ENCODE measurements around the gene IGFBP2. TPM values are rescaled to one million over a fixed set of nuclear protein-coding genes. Genes with fewer than 3 reads are reported as not detected.

IGFBP2 gene
- total RNA-seq, 1 donor from 2014 or later, result 371 TPM

DNA sequence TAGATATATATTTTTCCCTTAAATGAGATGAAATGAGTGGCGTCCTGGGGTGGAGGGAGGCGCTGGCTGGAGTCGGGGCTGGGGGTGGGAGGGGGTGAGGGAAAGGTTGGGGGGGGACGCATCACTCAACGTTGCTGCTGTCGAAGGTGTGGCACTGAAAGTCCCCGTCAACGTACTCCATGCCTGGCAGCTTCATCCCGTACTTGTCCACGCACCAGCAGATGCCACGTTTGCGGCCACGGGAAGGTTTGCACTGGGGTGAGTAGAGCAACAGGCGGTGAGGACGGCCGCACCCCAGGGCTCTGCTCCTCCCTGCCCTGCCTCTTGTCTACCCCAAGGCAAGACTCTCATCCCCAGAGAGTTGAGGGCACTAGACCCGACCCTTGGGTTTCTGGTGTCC, 43.4 kb downstream of the IGFBP2 start:
- Histone ChIP-seq H3K9me3 (ENCODE audit: low read depth) (no peaks in the 10 kb centered on the region), H3K4me3 (no peak overlapping the region), H3K27me3 (no peaks in the 10 kb centered on the region), H2AFZ (replicated peaks) (no peak overlapping the region), H3K9ac (no peak overlapping the region), H3K4me1 (no peaks in the 10 kb centered on the region), H4K20me1 (ENCODE audit: low read depth) (peaks cover 52% of the 10 kb centered on the region), H3K27ac (no peak overlapping the region), H3K4me2 (no peak overlapping the region), H3K36me3 (peaks cover 6% of the 10 kb centered on the region), H3K79me2 (ENCODE audit: low read depth) (no peaks in the 10 kb centered on the region), H3F3A (ENCODE audit: low read depth) (peaks cover 5% of the 10 kb centered on the region)
- TF ChIP-seq EZH2phosphoT487 (IDR thresholded peaks at IDR 0.05) (no peak), EZH2 (IDR thresholded peaks at IDR 0.05) (no peak)
- TF ChIP-seq, protein P1, sequence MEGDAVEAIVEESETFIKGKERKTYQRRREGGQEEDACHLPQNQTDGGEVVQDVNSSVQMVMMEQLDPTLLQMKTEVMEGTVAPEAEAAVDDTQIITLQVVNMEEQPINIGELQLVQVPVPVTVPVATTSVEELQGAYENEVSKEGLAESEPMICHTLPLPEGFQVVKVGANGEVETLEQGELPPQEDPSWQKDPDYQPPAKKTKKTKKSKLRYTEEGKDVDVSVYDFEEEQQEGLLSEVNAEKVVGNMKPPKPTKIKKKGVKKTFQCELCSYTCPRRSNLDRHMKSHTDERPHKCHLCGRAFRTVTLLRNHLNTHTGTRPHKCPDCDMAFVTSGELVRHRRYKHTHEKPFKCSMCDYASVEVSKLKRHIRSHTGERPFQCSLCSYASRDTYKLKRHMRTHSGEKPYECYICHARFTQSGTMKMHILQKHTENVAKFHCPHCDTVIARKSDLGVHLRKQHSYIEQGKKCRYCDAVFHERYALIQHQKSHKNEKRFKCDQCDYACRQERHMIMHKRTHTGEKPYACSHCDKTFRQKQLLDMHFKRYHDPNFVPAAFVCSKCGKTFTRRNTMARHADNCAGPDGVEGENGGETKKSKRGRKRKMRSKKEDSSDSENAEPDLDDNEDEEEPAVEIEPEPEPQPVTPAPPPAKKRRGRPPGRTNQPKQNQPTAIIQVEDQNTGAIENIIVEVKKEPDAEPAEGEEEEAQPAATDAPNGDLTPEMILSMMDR (IDR thresholded peaks at IDR 0.05), result no peak
- Mint-ChIP-seq H3K27ac (no peak overlapping the region), H3K36me3 (peaks cover 28% of the 10 kb centered on the region), H3K9me3 (no peaks in the 10 kb centered on the region), H3K4me1 (peaks cover 12% of the 10 kb centered on the region), H3K4me3 (no peak overlapping the region), H3K27me3 (ENCODE audit: insufficient read depth, low read depth) (peaks cover 7% of the 10 kb centered on the region)
- DNase-seq (ENCODE audit: low spot score), result no peak

DNA sequence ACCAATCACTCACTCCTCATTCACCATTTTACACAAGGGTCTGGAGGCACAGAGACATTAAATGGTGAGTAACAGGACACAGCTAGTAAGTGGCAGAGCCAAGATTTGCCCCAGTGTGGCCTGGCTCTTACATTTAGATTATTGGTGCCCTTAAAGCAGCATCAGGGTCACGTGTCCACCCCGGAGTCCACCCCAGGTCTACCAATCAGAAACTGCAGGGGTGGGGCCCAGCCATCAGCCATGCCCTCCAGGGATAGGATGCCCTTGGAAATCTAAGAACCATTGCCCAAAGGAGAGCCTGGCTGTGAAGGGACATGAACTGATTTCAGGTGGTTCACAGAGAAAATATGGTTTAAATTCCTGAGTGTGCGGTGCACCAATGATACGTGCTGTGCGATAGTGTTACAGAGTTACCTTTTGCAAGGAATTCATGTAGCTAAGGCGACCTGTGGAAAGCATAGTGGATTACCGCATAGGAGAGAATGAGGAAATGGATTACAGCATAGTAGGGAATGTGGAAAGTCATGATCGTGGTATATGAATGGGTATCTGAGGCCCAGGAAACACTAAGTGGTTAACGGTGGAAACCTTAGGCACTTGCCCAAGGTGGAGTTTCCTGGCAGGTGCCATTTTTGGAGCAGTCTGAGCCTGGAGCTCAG, 44.3 kb downstream of the IGFBP2 start:
- Histone ChIP-seq H3K4me3 (no peak overlapping the region), H3K4me2 (no peak overlapping the region), H4K20me1 (ENCODE audit: low read depth) (peaks cover 59% of the 10 kb centered on the region), H3F3A (ENCODE audit: low read depth) (no peaks in the 10 kb centered on the region), H3K36me3 (peaks cover 6% of the 10 kb centered on the region), H3K27me3 (no peaks in the 10 kb centered on the region), H3K27ac (no peak overlapping the region), H2AFZ (replicated peaks) (no peak overlapping the region), H3K9me3 (ENCODE audit: low read depth) (no peaks in the 10 kb centered on the region), H3K4me1 (no peaks in the 10 kb centered on the region), H3K79me2 (ENCODE audit: low read depth) (no peaks in the 10 kb centered on the region), H3K9ac (no peak overlapping the region)
- H3K36me3 Mint-ChIP-seq, result peaks cover 28% of the 10 kb centered on the region
- no peak overlapping the region for H3K27ac Mint-ChIP-seq
- TF ChIP-seq, protein P1 (IDR thresholded peaks at IDR 0.05), result no peak
- TF ChIP-seq EZH2 (IDR thresholded peaks at IDR 0.05) (no peak), EZH2phosphoT487 (IDR thresholded peaks at IDR 0.05) (no peak)
- no peaks in the 10 kb centered on the region for H3K9me3 Mint-ChIP-seq
- peaks cover 19% of the 10 kb centered on the region for H3K4me1 Mint-ChIP-seq
- no peak for DNase-seq (ENCODE audit: low spot score)
- peaks cover 7% of the 10 kb centered on the region for H3K27me3 Mint-ChIP-seq (ENCODE audit: insufficient read depth, low read depth)
- H3K4me3 Mint-ChIP-seq, result no peak overlapping the region

DNA sequence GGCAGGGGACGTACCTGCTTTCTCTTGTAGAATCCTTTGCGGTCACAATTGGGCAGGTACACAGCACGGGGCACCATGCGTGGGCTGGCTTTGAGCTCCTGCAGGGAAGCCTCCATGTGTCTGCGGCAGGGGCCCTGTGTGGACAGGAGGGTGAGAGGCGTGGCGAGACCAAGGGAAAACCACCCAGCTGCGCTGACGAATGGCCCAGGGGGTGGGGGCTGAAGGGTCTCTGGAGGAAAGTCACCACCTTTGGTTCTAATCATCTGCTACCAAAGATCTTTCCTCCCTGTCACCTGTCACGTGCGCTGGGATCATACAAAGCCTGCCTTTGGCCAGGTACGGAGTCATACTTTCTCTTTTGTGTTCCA, 44.9 kb downstream of the IGFBP2 start:
- H3K27me3 Mint-ChIP-seq (ENCODE audit: insufficient read depth, low read depth), result peaks cover 7% of the 10 kb centered on the region
- Histone ChIP-seq H3K27me3 (no peaks in the 10 kb centered on the region), H3K9ac (no peak overlapping the region), H4K20me1 (ENCODE audit: low read depth) (peaks cover 63% of the 10 kb centered on the region), H3K9me3 (ENCODE audit: low read depth) (no peaks in the 10 kb centered on the region), H3K4me3 (no peak overlapping the region), H3K4me1 (no peaks in the 10 kb centered on the region), H3K79me2 (ENCODE audit: low read depth) (no peaks in the 10 kb centered on the region), H3K36me3 (peaks cover 6% of the 10 kb centered on the region), H3K27ac (no peak overlapping the region), H2AFZ (replicated peaks) (no peak overlapping the region), H3K4me2 (no peak overlapping the region), H3F3A (ENCODE audit: low read depth) (no peaks in the 10 kb centered on the region)
- no peak overlapping the region for H3K27ac Mint-ChIP-seq
- peaks cover 28% of the 10 kb centered on the region for H3K36me3 Mint-ChIP-seq
- H3K9me3 Mint-ChIP-seq, result no peaks in the 10 kb centered on the region
- no peak overlapping the region for H3K4me3 Mint-ChIP-seq
- DNase-seq (ENCODE audit: low spot score), result no peak
- TF ChIP-seq EZH2phosphoT487 (IDR thresholded peaks at IDR 0.05) (no peak), EZH2 (IDR thresholded peaks at IDR 0.05) (no peak)
- TF ChIP-seq, protein P1 (IDR thresholded peaks at IDR 0.05), result no peak
- H3K4me1 Mint-ChIP-seq, result peaks cover 20% of the 10 kb centered on the region
